ELF-1 (cell line): Measurements from ENCODE around the gene POU2F2.
"Not testable (repeated sequence)": the region's sequence is repeated elsewhere in the genome, so short reads cannot be mapped to it uniquely, and the experiment has no call there.

Source experiments
- DNase-seq: peaks from one replicate; pipeline ENCODE4 v3.0.0-alpha.2; 2016; ENCODE audit warnings: low read depth, low spot score

POU2F2 gene

DNA sequence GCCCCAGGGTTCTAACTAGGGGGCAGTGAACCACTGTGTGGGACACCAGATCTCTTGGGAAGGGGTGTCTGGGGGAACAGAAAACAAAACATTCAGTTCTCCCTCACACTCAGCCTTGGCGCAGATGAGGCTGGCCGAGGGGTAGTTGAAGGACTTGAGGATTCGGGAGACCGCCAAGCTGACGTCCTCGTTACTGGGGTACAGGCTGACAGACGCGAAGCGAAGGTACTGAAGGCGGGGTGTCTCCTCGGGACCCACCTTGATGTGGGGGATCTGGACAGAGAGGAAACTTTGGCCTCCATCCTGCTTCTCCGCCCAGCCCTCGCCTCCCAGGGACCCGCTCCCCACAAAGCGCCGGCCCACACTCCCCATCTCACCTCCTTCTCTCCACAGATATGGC is 69.9 kb downstream of the POU2F2 start:
- no peak for DNase-seq

DNA sequence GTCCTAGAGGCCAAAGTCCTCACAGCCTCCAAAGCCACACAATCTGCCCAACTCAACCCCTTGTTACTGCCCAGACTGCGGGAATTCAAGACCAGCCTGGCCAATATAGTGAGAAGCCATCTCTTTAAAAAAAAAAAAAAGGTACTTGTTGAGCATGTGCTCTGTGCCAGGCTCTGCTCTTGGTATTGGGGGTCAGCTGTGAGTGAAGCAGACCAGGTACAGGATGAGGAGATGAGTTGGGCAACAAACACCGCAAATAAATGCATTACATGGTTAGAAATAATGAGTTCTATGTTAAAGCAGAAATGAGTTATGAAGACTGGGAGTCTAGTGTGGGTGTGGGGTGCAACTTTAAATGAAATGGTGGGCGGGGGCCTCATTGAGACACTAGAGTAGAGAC is 72.1 kb downstream of the POU2F2 start:
- no peak for DNase-seq

DNA sequence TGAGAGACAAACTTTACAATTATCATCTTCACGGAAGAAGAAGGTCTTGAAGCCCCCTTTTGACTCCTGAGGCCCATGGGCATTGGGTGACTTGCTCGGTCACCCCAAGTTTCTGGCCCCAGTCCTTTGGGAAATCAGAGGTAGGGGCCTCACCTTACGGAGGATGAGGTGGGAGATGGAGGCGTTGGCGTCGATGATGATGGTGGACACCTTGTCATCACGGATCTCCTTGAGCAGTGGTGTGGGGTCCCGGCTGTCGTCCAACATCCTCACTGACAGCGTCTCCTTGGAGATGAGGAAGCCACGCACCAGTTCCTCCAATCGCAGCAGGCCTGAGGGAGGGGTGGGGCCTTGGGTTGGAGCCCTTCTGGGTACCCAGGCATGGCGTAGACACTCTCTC is 73.0 kb downstream of the POU2F2 start:
- DNase-seq = no peak

DNA sequence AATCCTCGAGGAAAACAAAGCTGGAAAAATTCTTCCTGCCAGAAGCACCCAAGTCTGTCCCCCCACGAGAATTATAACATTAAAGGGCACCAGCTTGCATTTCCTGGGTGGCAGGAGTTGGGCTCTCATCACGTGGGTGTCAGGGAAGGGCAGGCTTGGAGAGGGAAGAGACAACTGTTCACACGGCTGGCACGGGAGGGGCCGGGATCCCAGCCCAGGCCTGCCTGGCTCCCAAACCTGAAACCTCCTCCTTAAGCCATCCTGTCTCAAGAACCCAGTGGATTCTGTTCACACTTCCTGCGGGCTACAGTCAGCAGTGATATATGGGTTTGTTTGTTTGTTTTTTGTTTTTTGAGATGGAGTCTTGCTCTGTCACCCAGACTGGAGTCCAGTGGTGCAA is 74.4 kb downstream of the POU2F2 start:
- DNase-seq = no peak

DNA sequence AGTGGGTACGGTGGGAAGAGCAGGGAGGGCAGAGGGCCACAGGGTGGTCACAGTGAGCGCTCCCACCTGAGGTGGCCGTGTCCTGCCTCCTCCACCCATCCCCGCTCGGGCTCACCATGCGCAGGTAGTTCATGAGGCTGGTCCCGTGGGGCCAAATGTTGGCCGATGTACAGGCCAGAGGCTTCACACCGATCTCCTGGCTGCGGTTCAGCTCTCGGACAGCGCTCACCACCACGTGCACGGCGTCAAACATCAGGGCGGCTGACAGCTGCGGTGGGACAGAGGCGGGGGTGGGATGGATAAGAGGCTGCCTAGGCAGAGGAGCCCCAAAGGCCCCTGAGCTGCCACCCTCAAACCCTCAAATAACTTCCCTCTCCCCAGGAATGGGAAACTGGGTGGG is 78.0 kb downstream of the POU2F2 start:
- no peak for DNase-seq

DNA sequence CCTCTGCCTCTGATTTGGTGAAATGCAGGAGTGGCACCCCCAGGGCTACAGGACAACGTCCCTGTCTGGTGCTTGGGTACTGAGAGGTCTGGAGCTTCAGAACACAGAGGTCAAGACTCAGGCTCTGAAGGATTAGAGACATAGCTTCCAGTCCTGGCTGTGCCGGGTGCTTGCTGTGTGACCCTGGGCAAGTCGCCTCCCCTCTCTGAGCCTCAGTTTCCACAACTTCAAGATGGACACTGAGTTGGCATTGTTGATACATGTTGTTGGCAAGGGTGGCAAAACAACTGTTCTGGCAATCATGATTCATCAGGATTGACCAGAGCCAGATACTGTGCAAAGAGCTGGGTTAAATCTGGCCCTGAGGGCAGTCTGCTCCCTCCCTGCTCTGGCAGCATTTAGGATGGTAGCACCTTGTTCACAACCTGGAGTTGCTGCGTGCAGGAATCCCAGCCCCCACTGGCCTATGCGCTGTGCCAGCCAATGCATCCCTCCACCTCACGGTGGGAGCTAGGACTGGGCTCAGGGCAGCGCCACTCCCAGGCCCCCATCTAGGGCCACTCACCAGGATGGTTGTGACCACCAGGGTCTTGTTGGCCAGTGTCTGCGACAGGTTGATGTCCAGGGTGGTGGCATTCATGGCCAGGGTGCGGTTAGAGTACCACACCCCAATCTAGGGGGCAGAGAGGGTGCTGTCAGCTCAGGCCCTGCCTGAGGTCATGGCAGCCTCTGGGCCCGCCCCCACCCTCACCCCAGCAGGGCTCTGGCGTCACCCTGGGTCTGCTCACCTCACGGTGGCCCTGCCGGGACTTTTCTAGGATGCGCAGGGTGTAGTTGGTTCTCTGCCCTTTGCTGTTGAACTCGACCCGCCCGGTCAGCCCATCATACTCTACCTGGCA is 79.0 kb downstream of the POU2F2 start:
- no peak for DNase-seq

DNA sequence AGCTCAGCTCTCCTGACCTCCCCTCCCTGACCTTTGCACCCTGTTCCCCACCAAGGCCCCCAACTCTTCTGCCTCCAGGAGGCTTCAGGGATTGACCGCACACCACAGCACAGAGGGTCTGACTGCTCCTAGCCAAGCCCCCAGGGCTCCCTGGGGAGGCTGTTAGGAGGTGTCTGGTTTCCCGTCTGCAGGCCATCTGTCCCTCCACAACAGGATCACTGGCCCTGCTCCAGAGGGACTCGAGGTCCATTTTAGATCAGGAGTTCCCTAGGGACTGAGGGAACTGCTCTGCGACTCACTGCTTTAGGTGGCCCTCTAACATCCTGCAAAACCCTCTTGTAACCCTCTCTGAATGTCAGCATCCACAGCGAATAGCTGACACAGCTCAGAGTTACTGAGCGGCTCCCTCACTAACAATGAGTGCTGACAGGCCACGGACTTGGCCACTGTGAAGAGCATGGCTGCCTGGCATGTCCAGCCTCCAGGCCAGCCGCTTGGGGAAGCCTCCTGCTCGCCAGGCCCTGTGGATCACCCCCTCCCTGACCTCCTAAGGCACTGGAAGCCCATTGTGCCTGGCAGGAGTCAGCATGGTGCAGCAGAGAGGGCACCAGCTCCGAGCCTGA is 79.9 kb downstream of the POU2F2 start:
- no peak for DNase-seq

DNA sequence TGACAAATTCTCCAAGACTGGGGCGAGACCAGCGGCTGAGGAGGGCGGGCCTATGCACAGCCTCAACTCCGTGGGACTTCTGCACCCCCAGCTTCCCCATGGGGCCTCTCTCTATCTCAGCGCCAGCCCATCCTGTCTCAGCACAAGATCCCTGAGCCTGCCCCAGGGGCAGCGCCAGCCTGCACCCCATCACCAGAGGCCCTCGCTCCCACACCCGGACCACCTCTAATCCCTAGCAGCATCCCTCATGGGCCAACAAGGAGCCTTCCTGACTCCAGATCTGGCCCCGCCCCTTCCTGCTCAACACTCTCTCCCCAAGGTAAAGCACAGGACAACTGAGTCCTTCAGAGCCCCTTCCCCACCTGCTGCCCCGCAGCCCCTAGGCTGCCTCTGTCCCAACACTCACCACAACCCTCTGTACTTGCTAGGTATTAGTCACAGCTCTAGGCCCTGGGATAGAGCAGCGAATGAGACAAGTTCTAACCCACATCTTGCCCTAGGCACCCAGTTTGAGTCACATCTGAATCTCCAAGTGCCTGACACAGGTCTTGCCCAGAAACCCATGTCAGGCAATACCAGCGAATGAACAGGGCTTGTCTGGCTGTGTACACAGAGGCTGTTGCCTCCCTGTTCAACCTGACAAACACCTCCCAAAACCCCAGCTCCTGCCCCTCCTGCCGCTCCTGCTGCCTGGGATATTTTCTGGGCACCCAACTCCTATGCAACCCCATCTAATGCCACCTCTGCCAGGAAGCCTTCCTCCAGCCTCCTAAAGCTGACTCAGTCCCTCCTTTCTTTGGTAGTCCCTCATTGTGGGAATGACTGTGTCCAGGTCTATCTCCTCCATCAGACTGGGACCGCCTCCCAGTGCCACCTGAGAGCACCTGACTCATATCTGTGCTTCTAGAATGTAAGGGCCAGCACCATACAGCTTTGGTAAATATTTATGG is 80.8 kb downstream of the POU2F2 start:
- DNase-seq = no peak

DNA sequence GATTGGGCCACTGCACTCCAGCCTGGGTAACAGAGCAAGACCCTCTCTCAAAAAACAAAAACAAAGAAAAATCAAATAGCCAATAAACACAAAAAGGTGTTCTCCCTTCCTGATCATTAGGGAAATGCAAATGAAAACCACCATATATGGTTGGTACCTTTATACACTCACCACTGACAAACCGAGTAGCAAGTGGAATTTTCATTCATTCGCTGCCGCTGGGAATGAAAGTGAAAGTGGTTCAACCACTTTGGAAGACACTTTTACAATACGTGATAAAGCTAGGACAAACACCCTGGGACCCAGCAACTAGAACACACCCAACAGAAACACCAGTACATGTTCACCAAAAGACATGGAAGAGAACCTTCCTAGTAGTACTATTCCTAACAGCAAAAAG is 83.3 kb downstream of the POU2F2 start:
- DNase-seq = no peak

DNA sequence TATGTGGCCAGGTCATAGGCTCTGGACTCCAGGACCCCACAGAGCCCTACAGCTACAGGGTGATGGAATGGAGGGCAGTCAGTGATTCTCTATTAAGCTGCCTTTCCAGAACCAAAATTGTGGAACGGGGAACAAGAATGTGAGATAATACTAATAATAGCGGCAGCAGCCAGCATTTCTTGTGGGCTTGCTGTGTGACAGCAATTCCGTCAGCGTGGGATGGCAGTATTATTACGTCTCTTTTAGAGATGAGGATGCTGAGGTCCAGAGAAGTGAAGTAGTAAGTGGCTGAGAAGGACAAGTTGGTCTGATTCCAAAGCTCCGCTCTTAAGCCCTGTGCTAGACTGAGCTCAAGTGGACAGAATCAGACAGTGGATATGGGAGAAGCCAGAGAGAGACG is 86.7 kb downstream of the POU2F2 start:
- DNase-seq = no peak

DNA sequence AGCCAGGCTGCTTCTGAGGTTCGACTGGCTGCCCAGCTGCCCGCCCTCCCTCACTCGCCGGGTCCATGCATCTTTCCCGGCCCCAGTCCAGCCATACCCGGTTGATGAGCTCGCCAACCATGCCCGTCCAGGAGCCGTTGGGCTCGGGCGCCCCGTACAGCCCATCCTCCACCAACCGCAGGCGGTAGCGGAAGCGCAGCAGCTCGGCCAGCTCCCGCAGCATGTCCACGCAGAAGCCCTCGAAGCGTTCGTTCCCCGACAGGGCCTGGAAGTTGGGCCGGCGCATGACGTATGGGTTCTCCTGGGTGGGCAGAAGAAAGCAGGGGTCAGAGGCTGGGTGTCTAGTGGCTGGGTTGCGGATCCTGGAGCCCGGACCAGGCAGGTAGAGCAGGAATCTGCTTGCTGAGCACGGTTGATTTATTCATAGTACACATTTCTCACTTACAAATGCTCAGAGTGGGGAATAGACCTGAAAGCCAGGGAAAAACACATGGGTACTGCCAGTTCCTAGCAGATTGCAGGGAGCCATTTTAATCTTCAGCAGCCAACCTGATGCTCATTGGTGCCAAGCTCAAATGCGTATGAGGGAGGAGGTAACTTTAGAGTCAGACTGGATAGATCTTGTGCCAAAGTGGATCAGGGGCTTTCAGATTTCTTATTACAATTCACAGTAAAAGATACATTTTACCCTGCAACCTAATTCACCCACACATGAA is 89.6 kb downstream of the POU2F2 start:
- no peak for DNase-seq

DNA sequence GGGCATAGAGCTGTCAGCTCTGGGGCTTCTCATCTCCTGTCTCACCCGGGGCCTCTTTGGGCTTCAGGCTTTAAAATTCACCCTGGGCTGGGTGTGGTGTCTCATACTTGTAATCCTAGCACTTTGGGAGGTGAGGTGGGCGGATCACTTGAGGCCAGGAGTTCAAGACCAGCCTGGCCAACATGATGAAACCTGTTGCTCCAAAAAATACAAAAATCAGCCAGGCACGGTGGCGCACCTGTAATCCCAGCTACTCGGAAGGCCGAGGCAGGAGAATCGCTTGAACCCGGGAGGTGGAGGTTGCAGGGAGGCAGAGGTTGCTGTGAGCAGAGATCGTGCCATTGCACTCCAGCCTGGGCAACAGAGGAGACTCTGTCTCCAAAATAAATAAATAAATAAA is 91.8 kb downstream of the POU2F2 start:
- DNase-seq = not testable (repeated sequence)

DNA sequence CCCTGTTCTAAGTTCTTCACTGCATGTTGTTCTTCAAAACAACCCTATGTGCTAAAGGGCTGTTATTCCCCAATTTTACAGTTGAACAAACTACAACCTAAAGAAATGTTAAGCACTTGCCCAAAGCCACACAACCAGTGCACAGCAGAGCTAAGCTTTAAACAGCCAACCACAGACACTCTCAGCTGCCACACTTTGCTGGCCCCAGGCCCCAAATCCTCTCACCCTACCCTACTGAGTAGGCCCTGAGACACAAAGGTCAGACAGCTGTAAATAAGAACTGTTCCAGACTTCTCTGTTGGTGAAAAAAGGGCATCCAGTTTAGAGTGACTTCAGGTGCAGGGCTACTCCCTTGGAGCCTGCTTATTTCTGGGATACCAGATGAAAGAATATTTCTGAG is 92.2 kb downstream of the POU2F2 start:
- no peak for DNase-seq

DNA sequence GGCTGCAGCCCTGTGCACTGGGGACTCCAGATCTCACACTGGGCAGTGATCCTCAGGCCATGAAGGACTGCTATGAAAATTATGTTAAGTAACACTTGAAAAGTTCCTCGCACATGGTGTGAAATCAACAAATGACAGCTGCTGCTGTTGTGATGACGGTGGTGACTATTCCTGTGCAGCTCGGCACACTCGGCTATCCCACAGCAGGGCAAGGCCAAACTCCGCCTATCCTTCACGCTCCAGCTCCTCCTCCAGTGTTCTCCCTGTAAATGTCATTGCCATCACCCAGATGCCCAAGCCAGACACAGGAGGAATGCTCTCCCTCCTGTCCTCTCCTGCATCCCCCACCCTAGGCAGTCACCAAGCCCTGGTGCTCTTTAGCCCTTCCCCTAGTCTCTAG is 93.6 kb downstream of the POU2F2 start:
- no peak for DNase-seq

DNA sequence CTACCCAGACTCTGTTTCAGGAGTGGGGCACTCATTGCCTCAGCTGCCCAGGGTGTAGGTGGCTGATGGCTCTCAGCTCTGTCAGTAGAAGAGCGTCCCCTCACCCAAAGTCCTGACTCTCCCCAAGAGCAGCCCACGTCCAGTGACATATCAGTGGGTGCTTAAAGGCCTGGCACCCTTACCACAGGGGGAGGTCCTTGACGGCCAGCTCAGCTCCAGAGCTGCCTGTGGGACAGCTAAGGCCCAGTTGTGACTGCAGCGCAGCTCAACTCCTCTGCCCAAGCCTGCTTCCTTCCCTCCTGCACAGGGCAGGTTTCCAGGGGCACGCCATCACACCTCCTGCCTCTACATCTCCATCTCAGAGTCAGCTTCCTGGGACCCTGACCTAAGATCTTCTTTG is 94.6 kb downstream of the POU2F2 start:
- no peak for DNase-seq
